HG03439 (cell line): ENCODE data around the gene TMUB1.

ENCODE experiments used
- ATAC-seq: cut with Tn5 transposase; IDR thresholded peaks from one replicate; pipeline ENCODE4 v1.9.1; 2021; ENCODE audit warnings: mild to moderate bottlenecking, moderate library complexity; ENCODE audit not compliant: unreplicated experiment

The TMUB1 gene

GRCh38 chr7:151104411-151105235 is 21.3 kb upstream of the TMUB1 start:
- ATAC-seq = no peak

DNA sequence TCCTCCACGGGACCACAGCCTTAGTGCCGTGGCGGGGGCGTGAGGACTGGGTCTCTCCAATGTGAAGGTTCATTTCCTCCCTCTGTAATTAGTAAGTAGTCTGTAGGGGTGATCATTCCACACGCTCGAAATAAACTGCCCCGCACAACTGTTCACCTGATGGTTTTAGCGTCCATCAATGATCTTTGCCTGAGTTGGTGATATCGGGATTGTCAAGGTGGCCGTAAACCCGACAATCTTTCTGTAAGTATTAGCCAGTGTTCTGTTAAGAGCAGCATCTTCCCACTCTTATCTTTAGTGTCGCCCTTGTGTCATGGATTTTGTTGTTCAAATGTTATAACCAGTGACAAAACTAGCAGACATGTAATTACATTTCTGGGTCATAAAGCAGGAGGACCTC is 20.7 kb upstream of the TMUB1 start:
- no peak for ATAC-seq

GRCh38 chr7:151102991-151103390 is 19.7 kb upstream of the TMUB1 start:
- no peak for ATAC-seq

DNA sequence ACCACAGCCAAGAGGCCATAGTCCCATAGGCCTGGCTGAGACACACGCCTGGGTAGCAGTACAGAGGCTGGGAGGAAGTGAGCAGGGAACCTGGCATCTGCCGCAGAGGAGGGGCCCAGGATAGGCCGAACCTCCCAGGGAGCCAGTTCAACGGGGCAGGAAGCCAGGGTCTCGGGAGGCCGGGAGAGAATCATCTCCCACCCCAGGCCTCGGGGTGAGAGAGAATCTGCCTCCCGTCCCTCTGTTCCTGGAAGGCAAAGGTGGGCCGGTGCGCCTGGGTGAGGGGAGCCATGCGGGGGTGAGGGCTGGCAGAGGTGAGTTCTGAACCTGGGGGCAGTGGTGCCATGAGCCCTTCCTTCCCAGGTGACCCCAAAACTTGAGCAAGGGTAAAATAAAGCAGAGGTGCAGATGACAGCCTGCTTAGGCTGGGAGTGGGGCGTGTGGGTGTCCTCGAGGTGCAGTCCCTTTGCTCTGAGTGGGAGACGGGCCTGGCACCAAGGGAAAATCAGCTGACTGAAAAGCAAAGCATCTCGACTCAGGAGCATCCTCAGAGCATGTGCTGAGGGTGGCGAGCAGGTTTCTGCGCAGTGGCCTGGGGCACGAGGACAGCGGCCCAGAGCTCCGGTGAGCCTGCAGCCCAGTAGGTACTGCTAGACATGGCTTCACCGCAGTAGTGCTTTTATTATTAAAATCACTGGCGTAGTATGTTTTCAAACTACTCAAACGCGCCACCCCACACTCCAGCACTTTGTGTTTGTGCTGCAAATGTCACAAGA is 18.5 kb upstream of the TMUB1 start:
- ATAC-seq = no peak

- no peak for ATAC-seq
These were observed 17.6 kb upstream of the TMUB1 start for GRCh38 chr7:151100921-151101320.

DNA sequence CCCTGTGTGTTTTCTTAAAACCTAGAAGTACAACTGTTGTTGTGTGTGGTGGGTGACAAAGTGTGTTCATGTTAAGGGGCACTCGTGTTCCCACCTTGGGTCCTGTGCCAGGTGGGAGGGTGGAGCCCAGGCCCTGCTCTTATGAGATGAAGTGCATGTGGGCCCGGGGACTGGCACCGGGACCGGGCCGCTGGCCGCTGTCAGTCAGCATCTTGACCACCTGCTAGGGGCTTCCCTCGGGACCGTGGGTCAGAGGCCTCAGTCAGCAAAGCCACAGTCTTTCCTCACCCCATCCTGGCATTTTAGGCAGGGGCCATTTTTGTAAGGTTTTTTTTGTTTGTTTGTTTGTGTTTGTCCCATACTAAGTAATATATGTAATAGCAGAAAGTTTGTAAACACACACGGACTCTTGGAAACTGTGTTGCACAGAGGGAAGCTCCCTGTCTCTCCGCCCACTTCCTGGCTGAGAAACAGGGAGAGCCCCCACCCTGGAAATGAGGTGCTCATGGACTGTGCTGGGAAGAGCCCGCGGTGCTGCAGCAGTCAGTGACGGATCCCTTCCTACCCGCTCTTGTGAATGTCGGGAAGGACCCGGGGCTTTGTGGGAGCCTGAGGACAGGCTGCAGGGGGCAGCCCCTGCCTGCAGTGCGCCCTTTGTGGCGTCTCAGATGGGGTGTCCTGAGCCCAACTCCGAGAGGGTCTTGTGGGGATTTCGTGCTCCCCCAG is 16.4 kb upstream of the TMUB1 start:
- ATAC-seq = no peak

DNA sequence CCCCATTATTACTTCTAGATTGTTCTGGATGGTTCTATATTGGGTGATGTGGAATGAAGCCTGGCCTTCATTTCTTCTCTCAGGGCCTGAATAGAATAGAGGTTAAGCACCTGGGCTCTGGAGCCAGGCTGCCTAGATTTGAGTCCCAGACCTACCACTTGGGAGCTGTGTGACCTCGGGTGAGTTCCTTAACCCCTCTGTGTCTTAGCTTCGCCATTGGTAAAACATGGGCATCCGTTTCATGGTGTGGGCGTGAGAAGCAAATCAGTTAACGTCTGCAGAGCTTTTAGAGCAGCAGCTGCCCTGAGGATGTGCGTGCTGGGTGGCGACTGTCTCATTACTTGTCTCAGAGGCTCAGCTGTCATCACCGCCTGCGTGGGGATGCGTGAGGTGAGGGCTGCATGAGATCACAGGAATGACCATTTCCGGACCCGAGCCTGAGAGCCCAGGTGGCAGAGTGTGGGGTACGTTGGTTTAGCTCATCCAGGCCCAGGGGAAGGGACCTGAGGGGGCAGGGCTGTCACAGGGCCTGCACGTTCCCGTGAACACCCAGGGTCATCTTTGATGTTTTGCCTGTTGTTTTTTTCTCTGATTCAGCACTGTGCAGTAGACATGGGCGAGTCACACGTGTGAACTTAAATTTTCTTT is 12.7 kb upstream of the TMUB1 start:
- no peak for ATAC-seq

GRCh38 chr7:151095123-151095797 is 12.0 kb upstream of the TMUB1 start:
- ATAC-seq = no peak

GRCh38 chr7:151094675-151095074 is 11.4 kb upstream of the TMUB1 start:
- no peak for ATAC-seq

DNA sequence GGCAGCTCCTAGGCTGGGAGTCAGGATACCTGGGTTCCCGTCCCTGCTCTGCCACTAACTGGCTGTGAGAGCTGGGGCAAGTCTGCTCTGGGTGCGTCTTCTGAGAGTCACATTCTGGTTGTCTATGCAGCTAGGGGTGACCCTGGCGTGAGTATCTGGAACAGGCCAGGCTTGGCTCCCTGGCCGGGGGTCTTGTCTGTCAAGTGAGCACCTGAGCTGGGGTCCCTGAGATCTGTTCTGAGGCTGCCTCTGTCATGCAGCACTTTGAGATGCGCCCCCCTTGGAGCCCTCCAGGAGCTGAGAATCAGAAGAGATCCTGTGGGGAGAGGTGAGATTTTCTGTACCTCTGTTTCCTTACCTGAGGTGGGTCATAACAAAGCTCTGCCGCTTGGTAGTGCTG is 10.5 kb upstream of the TMUB1 start:
- no peak for ATAC-seq

DNA sequence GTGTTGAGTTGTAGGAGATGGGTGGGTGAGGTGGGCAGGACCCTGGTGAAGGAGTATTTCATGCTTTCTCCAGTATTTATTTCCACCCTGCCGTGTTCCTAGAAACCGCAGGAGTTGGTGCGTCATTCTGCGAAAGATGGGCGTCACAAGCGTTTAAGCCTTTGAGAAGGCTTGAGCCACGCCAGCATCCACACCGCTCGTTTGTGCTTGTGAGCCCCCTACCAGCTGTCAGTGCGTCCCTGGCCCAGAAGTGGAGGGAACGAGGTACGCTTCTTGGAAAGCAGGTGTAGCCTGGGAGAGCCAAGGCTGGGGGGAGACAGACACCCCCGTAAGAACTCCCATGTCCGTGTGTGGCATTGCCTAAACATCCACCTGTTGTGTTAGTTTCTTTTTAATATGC is 8.7 kb upstream of the TMUB1 start:
- no peak for ATAC-seq

GRCh38 chr7:151091431-151091830 is 8.1 kb upstream of the TMUB1 start:
- no peak for ATAC-seq

- ATAC-seq = no peak
These were observed 7.7 kb upstream of the TMUB1 start for GRCh38 chr7:151091003-151091402.

- no peak for ATAC-seq
These were observed 6.8 kb upstream of the TMUB1 start for GRCh38 chr7:151089893-151090730.

GRCh38 chr7:151088856-151089699 is 5.8 kb upstream of the TMUB1 start:
- no peak for ATAC-seq

GRCh38 chr7:151088019-151088855 is 4.9 kb upstream of the TMUB1 start:
- ATAC-seq = no peak

DNA sequence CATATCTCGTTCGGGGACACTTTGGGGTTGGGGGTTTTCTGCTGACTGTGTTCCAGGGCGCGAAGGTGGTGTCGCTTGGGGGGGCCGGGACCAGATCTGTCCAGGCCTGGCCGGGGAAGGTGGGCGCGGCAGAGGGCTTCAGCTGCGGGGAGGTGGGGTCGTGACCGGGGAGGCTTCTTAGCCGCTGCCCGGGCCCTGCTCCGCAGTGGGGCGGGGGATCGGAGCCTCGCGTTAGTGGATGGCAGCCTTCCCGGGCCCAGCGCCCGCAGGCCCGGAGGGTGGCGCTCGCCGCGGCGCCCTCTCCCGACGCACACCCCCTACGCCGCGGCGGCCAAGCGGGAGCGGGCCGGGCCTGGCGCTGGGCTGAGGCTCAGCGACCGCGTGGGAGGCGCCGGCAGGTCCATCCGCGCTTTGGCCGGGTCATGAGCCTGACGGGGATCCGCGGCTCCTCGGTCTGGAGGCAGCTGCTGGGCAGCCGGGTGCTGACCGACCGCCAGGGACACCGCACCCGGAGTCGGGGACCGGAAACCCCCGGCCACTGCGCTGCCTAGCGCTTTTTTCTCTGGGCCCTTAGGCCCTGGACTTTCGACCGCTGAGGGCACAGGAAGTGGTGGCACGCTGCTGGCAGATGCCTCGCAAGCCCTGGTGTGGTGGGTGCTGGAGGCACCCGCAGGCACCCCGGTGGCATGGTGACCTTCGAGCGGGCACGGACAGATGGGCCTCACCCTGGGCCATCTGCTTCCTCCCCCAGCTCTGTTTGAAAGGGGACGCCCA is 4.1 kb upstream of the TMUB1 start:
- no peak for ATAC-seq
